Measurements from ENCODE around the gene TMEM217.
A peak's percentile ranks its signal among the peaks of the same experiment; 100 is the strongest.

Gene TMEM217

DNA sequence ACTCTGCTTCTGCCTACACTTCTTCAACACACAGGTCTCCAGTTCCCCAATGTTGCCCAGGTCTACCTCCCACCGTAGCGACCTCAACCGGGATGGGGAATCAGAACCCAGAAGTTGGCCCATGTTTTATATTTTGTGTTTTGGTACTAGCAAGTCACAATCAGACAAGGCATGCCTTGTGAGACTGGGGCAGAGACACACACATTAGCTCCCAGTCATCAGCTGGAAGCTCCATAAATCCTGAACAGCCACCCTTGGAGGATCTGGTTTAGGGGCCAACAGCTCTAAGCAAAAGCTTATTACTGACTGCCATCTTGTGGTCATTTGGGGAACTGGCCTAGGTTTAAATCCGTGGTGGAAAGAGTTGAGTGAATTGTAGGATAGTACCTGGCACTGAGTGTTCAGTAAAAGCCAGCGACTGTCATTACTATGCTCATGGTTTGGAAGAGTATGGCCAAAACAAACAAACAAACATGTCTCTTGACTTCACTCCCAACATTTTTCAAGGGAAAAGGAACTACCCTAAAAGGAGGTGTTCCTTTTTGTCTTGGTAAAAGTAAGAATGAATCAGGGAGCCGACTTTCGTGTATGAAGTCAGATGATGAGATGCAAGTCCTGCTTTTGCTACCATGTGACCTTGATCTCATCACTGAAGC, 47.5 kb downstream of the TMEM217 start (continued):
- no peak for TF ChIP-seq ZNF138 (tag by site-specific recombination; IDR thresholded peaks at IDR 0.05; ENCODE audit: borderline replicate concordance)
- 0 out of 2 replicates have a peak, but pooled peaks have one; percentile 35 for TF ChIP-seq ZNF10 (tag by site-specific recombination; IDR thresholded peaks at IDR 0.05)
- no peak for TF ChIP-seq ZNF510 (tag by site-specific recombination; IDR thresholded peaks at IDR 0.05; ENCODE audit: insufficient replicate concordance)
- no peak for TF ChIP-seq ZNF391 (tag by site-specific recombination; IDR thresholded peaks at IDR 0.05; ENCODE audit: borderline replicate concordance, low read depth)
- TF ChIP-seq, protein P1, sequence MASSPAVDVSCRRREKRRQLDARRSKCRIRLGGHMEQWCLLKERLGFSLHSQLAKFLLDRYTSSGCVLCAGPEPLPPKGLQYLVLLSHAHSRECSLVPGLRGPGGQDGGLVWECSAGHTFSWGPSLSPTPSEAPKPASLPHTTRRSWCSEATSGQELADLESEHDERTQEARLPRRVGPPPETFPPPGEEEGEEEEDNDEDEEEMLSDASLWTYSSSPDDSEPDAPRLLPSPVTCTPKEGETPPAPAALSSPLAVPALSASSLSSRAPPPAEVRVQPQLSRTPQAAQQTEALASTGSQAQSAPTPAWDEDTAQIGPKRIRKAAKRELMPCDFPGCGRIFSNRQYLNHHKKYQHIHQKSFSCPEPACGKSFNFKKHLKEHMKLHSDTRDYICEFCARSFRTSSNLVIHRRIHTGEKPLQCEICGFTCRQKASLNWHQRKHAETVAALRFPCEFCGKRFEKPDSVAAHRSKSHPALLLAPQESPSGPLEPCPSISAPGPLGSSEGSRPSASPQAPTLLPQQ (tag by site-specific recombination; IDR thresholded peaks at IDR 0.05) = peak; percentile 56; the same call in 1 of the 2 replicates
- TF ChIP-seq SCRT2 (tag by site-specific recombination; IDR thresholded peaks at IDR 0.05) = 0 out of 2 replicates have a peak, but pooled peaks have one; percentile 12
- TF ChIP-seq WT1 (tag by site-specific recombination; IDR thresholded peaks at IDR 0.05) = no peak
- TF ChIP-seq ZXDB (tag by site-specific recombination; IDR thresholded peaks at IDR 0.05) = no peak
- TF ChIP-seq ZNF660 (tag by site-specific recombination; IDR thresholded peaks at IDR 0.05) = peak; percentile 92; the same call in 1 of the 2 replicates
- TF ChIP-seq ZFP3 (tag by site-specific recombination; IDR thresholded peaks at IDR 0.05; ENCODE audit: low read depth) = no peak
- no peak for TF ChIP-seq ZNF311 (tag by site-specific recombination; IDR thresholded peaks at IDR 0.05; ENCODE audit: borderline replicate concordance)
- no peak; the same call in 1 of the 2 replicates for TF ChIP-seq ZNF341 (tag by site-specific recombination; IDR thresholded peaks at IDR 0.05; ENCODE audit: low read depth)
- TF ChIP-seq ZNF324 (tag by site-specific recombination; IDR thresholded peaks at IDR 0.05) = peak; percentile 67; the same call in 1 of the 2 replicates
- TF ChIP-seq ZEB2 (tag by site-specific recombination; IDR thresholded peaks at IDR 0.05) = 0 out of 2 replicates have a peak, but pooled peaks have one; percentile 33
- no peak for TF ChIP-seq ZNF302 (tag by site-specific recombination; IDR thresholded peaks at IDR 0.05; ENCODE audit: low read depth)
- TF ChIP-seq ZNF654 (tag by site-specific recombination; IDR thresholded peaks at IDR 0.05; ENCODE audit: low read depth) = peak; percentile 98
- TF ChIP-seq, protein P2, sequence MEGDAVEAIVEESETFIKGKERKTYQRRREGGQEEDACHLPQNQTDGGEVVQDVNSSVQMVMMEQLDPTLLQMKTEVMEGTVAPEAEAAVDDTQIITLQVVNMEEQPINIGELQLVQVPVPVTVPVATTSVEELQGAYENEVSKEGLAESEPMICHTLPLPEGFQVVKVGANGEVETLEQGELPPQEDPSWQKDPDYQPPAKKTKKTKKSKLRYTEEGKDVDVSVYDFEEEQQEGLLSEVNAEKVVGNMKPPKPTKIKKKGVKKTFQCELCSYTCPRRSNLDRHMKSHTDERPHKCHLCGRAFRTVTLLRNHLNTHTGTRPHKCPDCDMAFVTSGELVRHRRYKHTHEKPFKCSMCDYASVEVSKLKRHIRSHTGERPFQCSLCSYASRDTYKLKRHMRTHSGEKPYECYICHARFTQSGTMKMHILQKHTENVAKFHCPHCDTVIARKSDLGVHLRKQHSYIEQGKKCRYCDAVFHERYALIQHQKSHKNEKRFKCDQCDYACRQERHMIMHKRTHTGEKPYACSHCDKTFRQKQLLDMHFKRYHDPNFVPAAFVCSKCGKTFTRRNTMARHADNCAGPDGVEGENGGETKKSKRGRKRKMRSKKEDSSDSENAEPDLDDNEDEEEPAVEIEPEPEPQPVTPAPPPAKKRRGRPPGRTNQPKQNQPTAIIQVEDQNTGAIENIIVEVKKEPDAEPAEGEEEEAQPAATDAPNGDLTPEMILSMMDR (tag by site-specific recombination; IDR thresholded peaks at IDR 0.05) = peak; percentile 93
- TF ChIP-seq ZNF561 (tag by site-specific recombination; IDR thresholded peaks at IDR 0.05; ENCODE audit: borderline replicate concordance) = 0 out of 2 replicates have a peak, but pooled peaks have one; percentile 20
- TF ChIP-seq ZNF626 (tag by site-specific recombination; IDR thresholded peaks at IDR 0.05) = no peak
- TF ChIP-seq ZNF274 (IDR thresholded peaks at IDR 0.05; ENCODE audit: low read length) = no peak
- no peak for TF ChIP-seq ZNF274 (tag by site-specific recombination; IDR thresholded peaks at IDR 0.05; ENCODE audit: borderline replicate concordance)
- TF ChIP-seq SALL2 (tag by site-specific recombination; IDR thresholded peaks at IDR 0.05; ENCODE audit: borderline replicate concordance) = no peak
- TF ChIP-seq ZNF837 (tag by site-specific recombination; IDR thresholded peaks at IDR 0.05) = no peak
- 0 out of 2 replicates have a peak, but pooled peaks have one; percentile 36 for TF ChIP-seq KLF8 (tag by site-specific recombination; IDR thresholded peaks at IDR 0.05)
- TF ChIP-seq, protein P3, sequence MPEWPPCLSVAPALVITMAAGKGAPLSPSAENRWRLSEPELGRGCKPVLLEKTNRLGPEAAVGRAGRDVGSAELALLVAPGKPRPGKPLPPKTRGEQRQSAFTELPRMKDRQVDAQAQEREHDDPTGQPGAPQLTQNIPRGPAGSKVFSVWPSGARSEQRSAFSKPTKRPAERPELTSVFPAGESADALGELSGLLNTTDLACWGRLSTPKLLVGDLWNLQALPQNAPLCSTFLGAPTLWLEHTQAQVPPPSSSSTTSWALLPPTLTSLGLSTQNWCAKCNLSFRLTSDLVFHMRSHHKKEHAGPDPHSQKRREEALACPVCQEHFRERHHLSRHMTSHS (tag by site-specific recombination; IDR thresholded peaks at IDR 0.05) = no peak
- no peak for TF ChIP-seq ZBTB1 (tag by site-specific recombination; IDR thresholded peaks at IDR 0.05)
- no peak for TF ChIP-seq ZNF37A (tag by site-specific recombination; IDR thresholded peaks at IDR 0.05)
- TF ChIP-seq ZBTB48 (tag by site-specific recombination; IDR thresholded peaks at IDR 0.05) = peak; percentile 97
- TF ChIP-seq IKZF3 (tag by site-specific recombination; IDR thresholded peaks at IDR 0.05) = peak; percentile 94
- no peak for TF ChIP-seq ZNF169 (tag by site-specific recombination; IDR thresholded peaks at IDR 0.05)
- TF ChIP-seq ZNF221 (tag by site-specific recombination; IDR thresholded peaks at IDR 0.05; ENCODE audit: borderline replicate concordance) = no peak
- no peak for TF ChIP-seq TRIM28 (IDR thresholded peaks at IDR 0.05; ENCODE audit: borderline replicate concordance, low read length)
- no peak for TF ChIP-seq ZNF777 (tag by site-specific recombination; IDR thresholded peaks at IDR 0.05; ENCODE audit: borderline replicate concordance)
- peak; percentile 96 for TF ChIP-seq ZNF121 (tag by site-specific recombination; IDR thresholded peaks at IDR 0.05)
- TF ChIP-seq ZNF155 (tag by site-specific recombination; IDR thresholded peaks at IDR 0.05) = no peak
- TF ChIP-seq, protein P4, sequence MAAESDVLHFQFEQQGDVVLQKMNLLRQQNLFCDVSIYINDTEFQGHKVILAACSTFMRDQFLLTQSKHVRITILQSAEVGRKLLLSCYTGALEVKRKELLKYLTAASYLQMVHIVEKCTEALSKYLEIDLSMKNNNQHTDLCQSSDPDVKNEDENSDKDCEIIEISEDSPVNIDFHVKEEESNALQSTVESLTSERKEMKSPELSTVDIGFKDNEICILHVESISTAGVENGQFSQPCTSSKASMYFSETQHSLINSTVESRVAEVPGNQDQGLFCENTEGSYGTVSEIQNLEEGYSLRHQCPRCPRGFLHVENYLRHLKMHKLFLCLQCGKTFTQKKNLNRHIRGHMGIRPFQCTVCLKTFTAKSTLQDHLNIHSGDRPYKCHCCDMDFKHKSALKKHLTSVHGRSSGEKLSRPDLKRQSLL (tag by site-specific recombination; IDR thresholded peaks at IDR 0.05) = peak; percentile 8; the same call in 1 of the 2 replicates
- TF ChIP-seq ZNF792 (tag by site-specific recombination; IDR thresholded peaks at IDR 0.05) = no peak
